ENCODE results near the gene SCAI. TPM values are rescaled to one million over a fixed set of nuclear protein-coding genes. Genes with fewer than 3 reads are reported as not detected.
"Not testable (repeated sequence)": the region's sequence is repeated elsewhere in the genome, so short reads cannot be mapped to it uniquely, and the experiment has no call there.

SCAI gene
- polyA plus RNA-seq, 2 of the 4 experiments (the other 2 are of a cell fraction) = 2.1 to 5.0 TPM

DNA sequence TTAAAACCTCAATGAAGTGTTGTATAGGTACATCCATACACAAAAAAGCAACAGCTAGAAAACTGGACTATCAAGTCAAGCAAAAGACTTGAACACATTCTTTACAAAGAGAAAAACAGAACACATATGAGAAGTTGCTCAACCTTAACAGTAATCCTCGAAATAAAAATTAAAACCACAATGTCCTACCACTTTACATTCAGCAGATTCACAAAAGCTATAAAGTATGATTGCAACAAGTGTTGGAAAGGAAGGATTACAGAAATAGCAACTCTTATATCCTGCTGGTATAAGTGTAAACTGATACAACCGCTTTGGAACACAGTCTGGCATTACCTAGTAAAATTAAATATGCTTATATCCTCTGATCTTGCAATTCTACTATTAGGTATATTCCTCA is 173.9 kb downstream of the SCAI start:
- DNase-seq (ENCODE audit: low read depth in 1 of 2, low spot score in 1 of 2) = no peak
- no peak for ATAC-seq
- FAIRE-seq = no peak
- H3K27ac ChIP-seq = no peak overlapping the region
- ChIA-PET POLR2A (no interaction called here), CTCF (interaction anchor here (0.6 to 1.3 kb wide), 2 partner anchors 174 to 508 kb away, joined by 3 read pairs; partner anchors contain the start of gene SCAI)
- no peak overlapping the region for H3K4me3 ChIP-seq
- TF ChIP-seq TP53 (CRISPR knock-in tag; IDR thresholded peaks at IDR 0.05) (no peak), CHD2 (IDR thresholded peaks at IDR 0.05; ENCODE audit: low read length, partially characterized antibody) (no peak), RCOR1 (IDR thresholded peaks at IDR 0.05; ENCODE audit: low read depth, low read length) (no peak), HOXB5 (CRISPR knock-in tag; IDR thresholded peaks at IDR 0.05) (no peak), HMGXB4 (CRISPR knock-in tag; IDR thresholded peaks at IDR 0.05; ENCODE audit: borderline replicate concordance) (no peak), PHF8 (IDR thresholded peaks at IDR 0.05; ENCODE audit: borderline replicate concordance, low read depth) (no peak), CBX2 (IDR thresholded peaks at IDR 0.05; ENCODE audit: borderline replicate concordance, low read depth) (no peak), NPAS2 (CRISPR knock-in tag; IDR thresholded peaks at IDR 0.05; ENCODE audit: borderline replicate concordance) (no peak), SMC3 (IDR thresholded peaks at IDR 0.05) (no peak), POLR2AphosphoS2 (conservative IDR thresholded peaks at IDR 0.05; ENCODE audit: low read length) (no peak)
- no peaks in the 10 kb centered on the region for H3K9me3 ChIP-seq
- WGBS (ENCODE audit: missing lambda C conversion rate) = 71% methylated on average over 2 of the region's 2 CpGs
- no peak overlapping the region for H3K4me2 ChIP-seq
- H3K4me1 ChIP-seq = peaks cover 8% of the 10 kb centered on the region; the same call in 2 of the 3 replicates

- POLR2A ChIA-PET = no interaction called here
- no peak for FAIRE-seq
These were observed 175.1 kb downstream of the SCAI start for GRCh38 chr9:124968238-124968637.

DNA sequence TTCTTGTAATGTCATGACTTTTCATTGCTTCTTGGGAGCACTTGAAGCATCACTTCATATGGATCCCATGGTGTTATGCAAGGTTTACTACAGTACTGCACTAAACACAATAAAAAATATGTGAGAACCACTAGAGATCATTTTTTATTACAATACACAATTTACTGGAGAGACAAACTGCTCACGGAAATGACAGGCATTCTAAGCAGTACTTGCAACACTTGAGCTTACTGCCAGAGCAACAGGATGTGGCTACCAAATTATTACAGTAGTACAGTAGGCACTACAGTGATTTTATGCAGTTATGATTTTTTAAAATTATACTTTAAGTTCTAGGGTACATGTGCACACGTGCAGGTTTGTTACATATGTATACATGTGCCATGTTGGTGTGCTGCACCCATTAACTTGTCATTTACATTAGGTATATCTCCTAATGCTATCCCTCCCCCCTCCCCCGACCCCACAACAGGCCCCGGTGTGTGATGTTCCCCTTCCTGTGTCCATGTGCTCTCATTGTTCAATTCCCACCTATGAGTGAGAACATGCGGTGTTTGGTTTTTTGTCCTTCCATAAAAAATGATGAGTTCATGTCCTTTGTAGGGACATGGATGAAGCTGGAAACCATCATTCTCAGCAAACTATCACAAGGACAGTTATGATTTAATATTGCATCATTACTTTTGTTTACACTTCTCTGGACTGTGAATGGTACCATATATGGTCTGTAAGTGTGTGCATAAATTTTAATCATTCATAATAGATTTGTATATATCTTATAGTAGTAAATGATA is 177.4 kb downstream of the SCAI start:
- 95% methylated on average over 4 of the region's 5 CpGs for WGBS (ENCODE audit: missing lambda C conversion rate)
- H3K4me1 ChIP-seq; H3K4me3 ChIP-seq; FAIRE-seq; H3K4me2 ChIP-seq; CTCF ChIA-PET; ATAC-seq; DNase-seq (ENCODE audit: low read depth in 1 of 2, low spot score in 1 of 2); H3K9me3 ChIP-seq; POLR2A ChIA-PET: not testable (repeated sequence)
- peak overlapping the region; percentile 1 to 35; a peak in 2 of 6 replicates for H3K27ac ChIP-seq

More at GRCh38 chr9:124968238-124968637, 175.1 kb downstream of the SCAI start:
- H3K9me3 ChIP-seq = no peaks in the 10 kb centered on the region
- H3K4me1 ChIP-seq = peaks cover 8% of the 10 kb centered on the region; the same call in 2 of the 3 replicates
- CTCF ChIA-PET = interaction anchor here (0.6 to 1.2 kb wide), 3 partner anchors 8 to 337 kb away, joined by 3 read pairs; no protein-coding TSS in a partner anchor
- ATAC-seq (no peak), DNase-seq (ENCODE audit: low read depth in 1 of 2, low spot score in 1 of 2) (no peak)
- no peak overlapping the region for H3K4me2 ChIP-seq
- no peak overlapping the region for H3K27ac ChIP-seq
- whole genome bisulfite sequencing (ENCODE audit: missing lambda C conversion rate) = 93% methylated on average over 9 of the region's 9 CpGs
- H3K4me3 ChIP-seq = no peak overlapping the region
- TF ChIP-seq CBX2 (IDR thresholded peaks at IDR 0.05; ENCODE audit: borderline replicate concordance, low read depth) = no peak
- TF ChIP-seq HOXB13 (CRISPR knock-in tag; IDR thresholded peaks at IDR 0.05; ENCODE audit: low read depth) = no peak

GRCh38 chr9:124964604-124965003 is 178.7 kb downstream of the SCAI start:
- H3K4me2 ChIP-seq = no peak overlapping the region
- WGBS (ENCODE audit: missing lambda C conversion rate) = 92% methylated on average over 2 of the region's 2 CpGs
- DNase-seq (ENCODE audit: low read depth in 1 of 2, low spot score in 1 of 2) (no peak), ATAC-seq (no peak), FAIRE-seq (no peak)
- CTCF ChIA-PET = interaction anchor here (1.0 kb wide), 1 partner anchor 17 kb away, joined by 3 read pairs; no protein-coding TSS in a partner anchor
- H3K4me3 ChIP-seq = no peak overlapping the region
- no peaks in the 10 kb centered on the region for H3K9me3 ChIP-seq
- POLR2A ChIA-PET = no interaction called here
- peaks cover 8% of the 10 kb centered on the region; the same call in 2 of the 3 replicates for H3K4me1 ChIP-seq
- H3K27ac ChIP-seq = no peak overlapping the region
- TF ChIP-seq CBX2 (IDR thresholded peaks at IDR 0.05; ENCODE audit: borderline replicate concordance, low read depth) = no peak
- TF ChIP-seq, protein P1, sequence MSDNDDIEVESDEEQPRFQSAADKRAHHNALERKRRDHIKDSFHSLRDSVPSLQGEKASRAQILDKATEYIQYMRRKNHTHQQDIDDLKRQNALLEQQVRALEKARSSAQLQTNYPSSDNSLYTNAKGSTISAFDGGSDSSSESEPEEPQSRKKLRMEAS (IDR thresholded peaks at IDR 0.05) = no peak
- no peak for TF ChIP-seq HOXB13 (CRISPR knock-in tag; IDR thresholded peaks at IDR 0.05; ENCODE audit: low read depth)
- no peak for TF ChIP-seq HMGXB4 (CRISPR knock-in tag; IDR thresholded peaks at IDR 0.05; ENCODE audit: borderline replicate concordance)
- TF ChIP-seq MAZ (IDR thresholded peaks at IDR 0.05; ENCODE audit: borderline replicate concordance, low read depth, low read length) = no peak
- no peak for TF ChIP-seq BCL3 (IDR thresholded peaks at IDR 0.05)
- no peak for TF ChIP-seq EHMT2 (IDR thresholded peaks at IDR 0.05; ENCODE audit: low read depth)
- TF ChIP-seq EHF (CRISPR knock-in tag; IDR thresholded peaks at IDR 0.05) = no peak
- no peak for TF ChIP-seq POLR2AphosphoS2 (conservative IDR thresholded peaks at IDR 0.05; ENCODE audit: low read length)
- no peak for TF ChIP-seq CHD4 (IDR thresholded peaks at IDR 0.05; ENCODE audit: borderline replicate concordance)
- TF ChIP-seq ZSCAN20 (CRISPR knock-in tag; IDR thresholded peaks at IDR 0.05) = no peak
- no peak for TF ChIP-seq NR3C1 (IDR thresholded peaks at IDR 0.05)
- TF ChIP-seq ZC3H11A (IDR thresholded peaks at IDR 0.05) = no peak
- no peak for TF ChIP-seq RNF2 (IDR thresholded peaks at IDR 0.05; ENCODE audit: borderline replicate concordance, low read depth)
